ENCODE results near the gene OGA. TPM values are rescaled to one million over a fixed set of nuclear protein-coding genes. Genes with fewer than 3 reads are reported as not detected.

OGA gene
- 100 to 1,000 TPM in 4 of 10 donors, 10 to 100 TPM in 6; 59.9 to 151 (median 84.0) TPM for polyA plus RNA-seq (ENCODE audit: insufficient read length in 10 of 10)
- long read RNA-seq, donor 1, full-length matches to known transcripts: 8 of 8 reads
- long read RNA-seq, donor 1, partial matches to known transcripts: 0 of 8 reads
- long read RNA-seq, donor 1, other reads (novel, unspliced or antisense): 0 of 8 reads
- long read RNA-seq, donor 2, full-length matches to known transcripts: 2 of 2 reads
- long read RNA-seq, donor 2, partial matches to known transcripts: 0 of 2 reads
- long read RNA-seq, donor 2, other reads (novel, unspliced or antisense): 0 of 2 reads
- long read RNA-seq, donor 3: 0 reads
- long read RNA-seq, donor 4, partial matches to known transcripts: 0 of 1 reads
- long read RNA-seq, donor 4, other reads (novel, unspliced or antisense): 0 of 1 reads
- long read RNA-seq, donor 5, full-length matches to known transcripts: 4 of 12 reads
- long read RNA-seq, donor 5, partial matches to known transcripts: 8 of 12 reads
- long read RNA-seq, donor 5, other reads (novel, unspliced or antisense): 0 of 12 reads
- long read RNA-seq, donor 6, full-length matches to known transcripts: 1 of 1 reads
- long read RNA-seq, donor 6, partial matches to known transcripts: 0 of 1 reads
- long read RNA-seq, donor 6, other reads (novel, unspliced or antisense): 0 of 1 reads
- long read RNA-seq, donor 7, full-length matches to known transcripts: 7 of 7 reads
- long read RNA-seq, donor 7, partial matches to known transcripts: 0 of 7 reads
- long read RNA-seq, donor 7, other reads (novel, unspliced or antisense): 0 of 7 reads
- long read RNA-seq, donor 8, full-length matches to known transcripts: 3 of 3 reads
- long read RNA-seq, donor 8, partial matches to known transcripts: 0 of 3 reads
- long read RNA-seq, donor 8, other reads (novel, unspliced or antisense): 0 of 3 reads
- long read RNA-seq, donor 9, full-length matches to known transcripts: 1 of 1 reads
- long read RNA-seq, donor 9, partial matches to known transcripts: 0 of 1 reads
- long read RNA-seq, donor 9, other reads (novel, unspliced or antisense): 0 of 1 reads

DNA sequence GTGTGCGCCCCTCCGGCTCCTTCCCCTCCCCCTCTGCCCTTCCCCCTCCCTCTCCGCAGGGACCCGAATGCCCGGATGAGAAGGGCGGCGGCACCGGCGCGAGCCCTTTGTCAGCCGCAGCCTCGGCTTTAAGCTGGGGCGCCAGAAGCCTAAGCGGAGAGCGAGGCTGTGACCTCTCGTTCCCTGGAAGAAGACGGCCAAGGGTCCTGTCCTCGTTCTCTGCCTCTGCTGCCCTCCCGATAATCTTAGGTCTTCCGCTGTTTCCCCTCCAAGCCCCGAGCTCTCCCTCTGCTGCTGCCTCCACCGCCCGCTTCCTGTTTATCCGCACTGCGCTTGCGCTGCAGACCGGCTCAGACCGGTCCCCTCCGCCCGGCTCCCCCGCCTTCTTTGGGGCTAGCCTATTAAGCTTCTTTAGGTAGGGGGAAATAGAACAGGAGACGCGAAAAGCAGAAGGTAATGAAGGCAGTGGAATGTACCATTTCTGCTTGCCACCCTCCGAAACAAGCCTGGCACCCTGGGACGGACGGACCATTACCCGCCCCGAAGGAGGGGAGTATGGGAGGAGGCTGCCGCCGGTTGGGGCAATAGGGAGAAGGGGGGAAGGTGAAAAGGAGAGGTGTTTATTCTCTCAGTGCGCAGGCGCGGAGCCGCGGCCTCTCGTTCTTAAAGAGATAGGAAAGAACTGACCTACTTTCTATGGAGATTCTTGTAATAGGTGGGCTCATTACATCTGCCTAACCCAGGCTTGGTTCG lies at the start of gene OGA:
OGA (minus strand) TSS at position 326 of the 753 bp plus-strand sequence. CDS start 422 bp downstream, outside the sequence.
- DNase-seq: peak; percentile 98 to 100 (median 99)

DNA sequence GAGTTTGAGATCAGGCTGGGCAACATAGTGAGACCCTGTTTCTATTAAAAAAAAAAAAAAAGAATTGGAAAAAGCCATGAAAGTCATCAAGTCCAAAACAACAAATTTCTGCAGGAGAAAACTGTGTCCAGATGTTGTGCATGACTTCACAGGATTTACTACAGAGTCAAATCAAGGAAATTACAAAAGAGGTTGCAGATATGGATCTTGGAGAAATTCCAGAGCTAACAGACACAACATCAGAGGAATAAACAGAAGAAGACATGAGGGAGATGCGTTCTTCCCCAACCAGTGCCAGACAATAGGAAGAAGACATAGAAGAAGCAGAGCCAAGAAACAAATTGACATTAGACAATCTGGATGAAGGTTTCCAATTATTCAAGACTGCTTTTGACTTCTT lies 49.7 kb upstream of the OGA start:
- peak in 2 of 3 donors; percentile 13 to 26 for DNase-seq

DNA sequence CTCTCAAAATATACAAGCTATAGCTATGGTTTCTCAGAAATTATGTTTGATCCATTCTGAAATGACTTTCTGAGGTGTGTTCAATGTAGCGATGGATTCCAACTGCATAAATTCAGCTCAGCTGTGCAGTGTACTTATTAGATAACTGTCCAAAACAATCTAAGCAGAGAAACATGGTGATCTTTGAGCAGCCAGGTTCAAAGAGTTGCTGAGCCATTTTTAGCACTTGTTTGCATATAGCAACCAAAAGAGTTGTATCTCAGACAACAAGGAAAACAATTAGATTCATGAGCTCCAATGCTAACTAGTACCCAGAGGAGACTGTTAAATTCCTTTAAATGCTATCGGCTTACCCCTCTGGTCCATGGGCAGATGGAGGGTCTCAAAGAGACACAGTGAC lies 41.3 kb upstream of the OGA start:
- DNase-seq: no peak

GRCh38 chr10:101858723-101859500 lies 40.7 kb upstream of the OGA start:
- no peak for DNase-seq

DNA sequence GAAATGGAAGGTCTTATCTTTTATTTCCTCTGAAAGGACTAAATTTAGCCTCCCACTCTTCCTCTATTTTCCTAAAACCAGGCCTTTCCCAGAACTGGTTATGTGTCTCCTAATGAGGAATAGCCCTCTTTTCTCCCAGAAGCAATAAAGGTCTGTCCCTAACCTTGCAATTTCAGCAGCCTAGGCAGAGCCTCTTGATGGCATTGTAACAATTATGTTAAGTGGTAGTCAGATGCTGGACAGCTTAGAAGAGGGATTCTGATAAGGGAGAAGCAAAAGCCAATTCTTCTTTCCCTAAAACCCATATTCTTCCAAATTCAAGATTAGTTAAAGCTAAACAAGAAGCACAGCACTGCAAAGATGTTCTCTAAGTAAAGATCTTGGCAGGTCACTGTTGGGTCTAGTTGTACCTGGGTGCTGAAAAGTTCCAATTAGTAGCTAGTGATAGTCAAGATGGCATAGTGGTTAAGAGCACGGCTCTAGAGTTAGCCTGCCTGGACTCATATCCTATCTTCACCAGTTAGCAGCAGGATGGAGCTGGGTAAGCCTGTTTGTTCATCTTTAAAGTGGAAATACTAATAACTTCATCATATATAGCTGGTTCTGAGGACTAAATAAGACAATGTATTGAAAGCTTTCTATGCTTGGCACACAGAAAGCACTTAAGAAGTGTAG lies 39.7 kb upstream of the OGA start:
- no peak for DNase-seq

DNA sequence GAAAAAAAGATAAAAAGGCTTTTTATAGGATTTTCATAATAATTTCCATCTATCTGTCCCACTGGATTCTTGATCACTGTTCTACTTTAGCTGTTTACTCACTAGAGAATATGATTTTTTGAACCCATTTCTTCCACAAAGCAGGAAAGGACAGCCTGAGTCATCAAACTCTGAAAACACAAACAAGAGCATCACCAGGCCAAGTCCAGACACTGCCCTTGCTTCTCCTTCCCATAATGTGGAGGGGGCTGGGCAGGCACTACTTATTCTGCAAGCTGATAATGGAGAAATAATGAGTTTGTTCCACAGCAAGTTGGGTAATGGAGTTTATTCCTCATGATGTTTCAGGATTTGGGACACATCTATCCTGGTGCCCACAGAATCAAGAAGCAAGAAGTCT lies 38.4 kb upstream of the OGA start:
- DNase-seq: no peak

DNA sequence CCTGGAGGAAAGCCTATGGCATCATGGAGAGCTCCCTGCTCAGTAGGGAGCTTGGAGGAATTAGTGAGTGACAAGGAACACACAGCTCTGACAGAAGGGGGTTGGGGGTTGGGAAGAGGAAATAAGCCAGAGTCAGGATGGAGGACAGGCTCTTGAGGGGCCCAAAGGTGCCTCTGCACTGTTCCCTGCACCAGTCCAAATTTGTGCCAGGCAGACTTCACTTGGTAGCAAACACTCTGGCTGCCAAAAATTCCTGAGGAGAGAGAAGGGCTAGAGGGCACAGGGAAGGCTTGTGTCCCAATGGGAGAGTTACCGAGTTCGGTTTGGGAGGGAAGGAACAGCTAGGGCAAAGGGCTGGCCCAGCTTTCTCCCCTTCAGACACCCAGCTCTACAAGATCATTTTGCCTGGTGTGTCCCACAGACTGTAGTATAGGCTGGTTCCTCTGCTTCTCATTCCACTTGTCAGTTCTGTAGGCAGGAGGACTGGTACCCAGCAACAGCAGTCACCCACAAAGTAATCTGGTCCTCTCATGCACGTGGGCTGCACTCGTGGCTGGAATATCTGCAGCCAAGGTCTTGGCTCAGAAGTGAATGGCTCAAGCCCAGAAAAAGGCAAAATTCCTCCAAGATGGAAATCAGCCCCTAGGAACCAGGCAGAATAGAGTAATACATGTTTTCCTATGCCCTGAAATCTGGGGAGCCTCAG lies 33.3 kb upstream of the OGA start:
- DNase-seq: no peak

DNA sequence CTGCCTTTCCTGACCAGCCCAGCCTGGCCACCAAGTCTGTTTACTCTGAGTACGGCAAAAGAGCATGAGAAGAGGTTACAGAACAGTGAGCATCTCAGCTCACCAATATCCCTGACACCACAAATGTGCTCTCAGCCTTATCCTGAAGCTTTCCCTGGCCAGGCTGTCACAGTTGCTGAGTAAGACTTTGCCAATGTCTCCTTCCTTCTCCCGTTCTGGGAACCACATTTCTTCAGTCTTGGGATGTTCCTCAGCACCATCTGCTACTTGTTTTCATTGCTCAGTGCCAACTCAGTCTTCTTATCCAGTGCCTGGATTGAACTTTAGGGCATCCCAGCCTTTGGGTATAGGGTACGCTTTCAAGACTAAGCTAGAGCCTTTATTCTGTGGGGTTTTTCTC lies 32.5 kb upstream of the OGA start:
- no peak for DNase-seq

DNA sequence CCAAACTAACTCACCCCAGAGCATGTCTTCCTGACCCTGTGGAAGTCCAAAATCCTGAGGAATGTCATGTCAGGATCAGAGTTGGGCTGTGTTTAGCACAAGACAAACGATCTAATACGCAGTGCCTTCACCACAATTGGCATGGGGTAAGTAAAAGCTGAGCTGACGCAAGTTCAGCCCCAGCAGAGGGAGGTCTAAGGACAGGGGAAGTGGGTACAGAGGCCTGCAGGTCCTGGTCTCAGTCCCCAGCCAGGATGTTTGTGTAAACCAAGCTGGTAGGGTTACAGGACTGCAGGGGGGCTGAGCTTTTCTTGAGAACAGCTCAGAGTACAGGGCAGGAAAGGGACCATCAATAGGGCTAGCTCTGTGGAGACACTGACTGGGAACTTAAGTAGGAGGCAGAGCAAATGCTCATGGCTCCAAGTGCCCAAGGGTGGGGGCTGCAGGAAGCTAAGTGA lies 30.7 kb upstream of the OGA start:
- peak in 1 of 3 donors; percentile 33 for DNase-seq

- DNase-seq: peak in 1 of 3 donors; percentile 52
These were observed 30.2 kb upstream of the OGA start for GRCh38 chr10:101848408-101848807.

DNA sequence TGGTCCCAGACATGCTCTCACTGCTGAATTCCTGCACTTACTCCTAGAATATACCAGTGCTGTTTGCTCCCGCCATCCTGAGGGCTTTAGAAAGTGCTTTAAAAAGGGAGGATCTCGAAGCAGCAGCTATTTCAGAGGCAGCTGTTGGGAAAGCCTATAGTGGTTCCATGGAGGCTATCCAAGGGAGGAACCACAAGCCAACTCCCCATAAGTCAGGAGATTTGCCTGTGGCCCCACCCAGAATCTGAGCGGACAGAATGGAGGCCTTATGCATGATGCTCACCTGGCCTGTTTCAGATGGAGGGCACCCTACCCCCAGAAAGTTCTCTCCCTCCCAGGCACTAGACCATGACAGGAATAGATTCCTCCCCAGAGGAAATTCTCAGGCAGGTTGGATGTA lies 27.6 kb upstream of the OGA start:
- DNase-seq: no peak

- DNase-seq: peak in 1 of 3 donors; percentile 32
These were observed 25.1 kb upstream of the OGA start, which contains the start of gene KCNIP2 for GRCh38 chr10:101843032-101844021. Gene KCNIP2, minus strand, starts transcription at chr10:101843800. Its CDS starts 232 bp downstream, at chr10:101843568.

DNA sequence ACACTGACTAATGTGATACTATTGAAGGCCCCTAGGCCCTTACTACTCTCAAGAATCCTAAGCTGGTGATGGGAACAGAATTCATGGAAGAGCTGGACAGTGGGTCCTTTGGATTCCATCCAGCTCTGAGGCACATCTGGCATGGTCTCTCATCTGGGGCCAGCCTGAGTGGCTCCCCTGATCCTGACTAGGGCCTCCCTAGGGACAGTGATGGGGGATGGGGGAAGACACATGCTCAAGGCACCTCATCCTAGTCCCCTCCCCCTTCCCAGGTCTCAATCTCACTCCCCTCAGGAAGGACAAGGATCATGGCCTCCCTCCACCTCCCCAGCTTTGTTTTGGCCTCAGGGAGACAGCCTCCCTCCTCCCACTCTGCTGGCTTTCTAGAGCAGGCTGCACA lies 23.6 kb upstream of the OGA start:
- no peak for DNase-seq

- DNase-seq: peak; percentile 81 to 95 (median 92)
These were observed 22.7 kb upstream of the OGA start for GRCh38 chr10:101840741-101841453.

GRCh38 chr10:101840102-101840684 lies 21.9 kb upstream of the OGA start:
- DNase-seq: no peak

GRCh38 chr10:101839416-101840063 lies 21.3 kb upstream of the OGA start:
- peak in 1 of 3 donors; percentile 35 for DNase-seq

Measured in muscle of back (tissue), 13 donors.